AG09309 (cell line): ENCODE results near the gene FBLN1.

ENCODE experiments used
- DNase-seq: peaks from one replicate; pipeline ENCODE4 v3.0.0-alpha.2; 2010; ENCODE audit warnings: low read depth
- H3K4me3 ChIP-seq: 2 replicates; pipeline ENCODE4 v1.5.1; 2011; ENCODE audit warnings: mild to moderate bottlenecking, low read depth, low read length, moderate library complexity; ENCODE audit not compliant: control insufficient read depth
- TF ChIP-seq, protein P1 (sequence below): IDR thresholded peaks from 2 replicates; pipeline ENCODE4 v1.5.1; 2011; ENCODE audit warnings: mild to moderate bottlenecking, low read depth, low read length, inconsistent platforms; ENCODE audit not compliant: insufficient read depth, control insufficient read depth; ENCODE audit errors: missing control alignments

Gene FBLN1

GRCh38 chr22:45650721-45651120, 148.0 kb downstream of the FBLN1 start:
- TF ChIP-seq, protein P1, sequence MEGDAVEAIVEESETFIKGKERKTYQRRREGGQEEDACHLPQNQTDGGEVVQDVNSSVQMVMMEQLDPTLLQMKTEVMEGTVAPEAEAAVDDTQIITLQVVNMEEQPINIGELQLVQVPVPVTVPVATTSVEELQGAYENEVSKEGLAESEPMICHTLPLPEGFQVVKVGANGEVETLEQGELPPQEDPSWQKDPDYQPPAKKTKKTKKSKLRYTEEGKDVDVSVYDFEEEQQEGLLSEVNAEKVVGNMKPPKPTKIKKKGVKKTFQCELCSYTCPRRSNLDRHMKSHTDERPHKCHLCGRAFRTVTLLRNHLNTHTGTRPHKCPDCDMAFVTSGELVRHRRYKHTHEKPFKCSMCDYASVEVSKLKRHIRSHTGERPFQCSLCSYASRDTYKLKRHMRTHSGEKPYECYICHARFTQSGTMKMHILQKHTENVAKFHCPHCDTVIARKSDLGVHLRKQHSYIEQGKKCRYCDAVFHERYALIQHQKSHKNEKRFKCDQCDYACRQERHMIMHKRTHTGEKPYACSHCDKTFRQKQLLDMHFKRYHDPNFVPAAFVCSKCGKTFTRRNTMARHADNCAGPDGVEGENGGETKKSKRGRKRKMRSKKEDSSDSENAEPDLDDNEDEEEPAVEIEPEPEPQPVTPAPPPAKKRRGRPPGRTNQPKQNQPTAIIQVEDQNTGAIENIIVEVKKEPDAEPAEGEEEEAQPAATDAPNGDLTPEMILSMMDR = no peak
- DNase-seq = no peak
- H3K4me3 ChIP-seq = no peak overlapping the region
